HG02943 (cell line): Measurements from ENCODE around the gene HBM.
"Not testable (repeated sequence)": the region's sequence is repeated elsewhere in the genome, so short reads cannot be mapped to it uniquely, and the experiment has no call there.

ENCODE experiments used
- ATAC-seq: cut with Tn5 transposase; IDR thresholded peaks from one replicate; pipeline ENCODE4 v1.9.1; 2021; ENCODE audit warnings: mild to moderate bottlenecking, low read depth, moderate library complexity; ENCODE audit not compliant: unreplicated experiment

The HBM gene

GRCh38 chr16:165539-166374, at the start of gene HBM:
Gene HBM, plus strand, starts transcription at chr16:165978. Its CDS starts 20 bp downstream, at chr16:165998.
- no peak for ATAC-seq

GRCh38 chr16:116015-116414, 49.8 kb upstream of the HBM start:
- ATAC-seq = no peak

GRCh38 chr16:117379-118365, 48.1 kb upstream of the HBM start:
- no peak for ATAC-seq

- ATAC-seq = no peak
Measured at GRCh38 chr16:118857-119256, 46.9 kb upstream of the HBM start.

- no peak for ATAC-seq
Measured at GRCh38 chr16:119295-119694, 46.5 kb upstream of the HBM start.

GRCh38 chr16:119835-120491, 45.8 kb upstream of the HBM start:
- no peak for ATAC-seq

GRCh38 chr16:120756-121155, 45.0 kb upstream of the HBM start:
- ATAC-seq = no peak

- no peak for ATAC-seq
Measured at GRCh38 chr16:122361-122760, 43.4 kb upstream of the HBM start.

- ATAC-seq = not testable (repeated sequence)
Measured at GRCh38 chr16:123558-124350, 42.0 kb upstream of the HBM start.

GRCh38 chr16:125011-125410, 40.8 kb upstream of the HBM start:
- ATAC-seq = no peak

GRCh38 chr16:129075-129474, 36.7 kb upstream of the HBM start:
- no peak for ATAC-seq

- no peak for ATAC-seq
Measured at GRCh38 chr16:130533-131173, 35.1 kb upstream of the HBM start.

GRCh38 chr16:132120-132519, 33.7 kb upstream of the HBM start:
- ATAC-seq = no peak

- ATAC-seq = no peak
Measured at GRCh38 chr16:133716-134115, 32.1 kb upstream of the HBM start.

GRCh38 chr16:138049-138417, 27.7 kb upstream of the HBM start:
- no peak for ATAC-seq

GRCh38 chr16:140175-140857, 25.5 kb upstream of the HBM start:
- no peak for ATAC-seq

- no peak for ATAC-seq
Measured at GRCh38 chr16:142405-142967, 23.3 kb upstream of the HBM start.

GRCh38 chr16:143047-143446, 22.7 kb upstream of the HBM start:
- ATAC-seq = no peak

GRCh38 chr16:143456-143855, 22.3 kb upstream of the HBM start:
- no peak for ATAC-seq
